Measurements from ENCODE around the gene USP13.

The USP13 gene

GRCh38 chr3:179697736-179698332, 45.0 kb downstream of the USP13 start:
- DNase-seq (ENCODE audit: low spot score) = no peak

- DNase-seq (ENCODE audit: low spot score) = no peak
Measured at GRCh38 chr3:179700716-179701115, 47.9 kb downstream of the USP13 start.

GRCh38 chr3:179701176-179701827, 48.5 kb downstream of the USP13 start:
- no peak for DNase-seq (ENCODE audit: low spot score)

GRCh38 chr3:179702271-179702947, 49.6 kb downstream of the USP13 start:
- DNase-seq (ENCODE audit: low spot score) = no peak

- DNase-seq (ENCODE audit: low spot score) = no peak
Measured at GRCh38 chr3:179703816-179704215, 51.0 kb downstream of the USP13 start.

GRCh38 chr3:179706233-179706632, 53.4 kb downstream of the USP13 start:
- DNase-seq (ENCODE audit: low spot score) = no peak

GRCh38 chr3:179710079-179710478, 57.2 kb downstream of the USP13 start:
- DNase-seq (ENCODE audit: low spot score) = no peak

GRCh38 chr3:179713643-179714090, 60.8 kb downstream of the USP13 start:
- no peak for DNase-seq (ENCODE audit: low spot score)

GRCh38 chr3:179715582-179715981, 62.7 kb downstream of the USP13 start:
- no peak for DNase-seq (ENCODE audit: low spot score)

GRCh38 chr3:179716226-179716625, 63.4 kb downstream of the USP13 start:
- no peak for DNase-seq (ENCODE audit: low spot score)

GRCh38 chr3:179716811-179717210, 64.0 kb downstream of the USP13 start:
- DNase-seq (ENCODE audit: low spot score) = no peak

- no peak for DNase-seq (ENCODE audit: low spot score)
Measured at GRCh38 chr3:179717219-179717618, 64.4 kb downstream of the USP13 start.

- no peak for DNase-seq (ENCODE audit: low spot score)
Measured at GRCh38 chr3:179719048-179719734, 66.4 kb downstream of the USP13 start.

GRCh38 chr3:179720196-179720595, 67.4 kb downstream of the USP13 start:
- no peak for DNase-seq (ENCODE audit: low spot score)

GRCh38 chr3:179723617-179724016, 70.8 kb downstream of the USP13 start:
- DNase-seq (ENCODE audit: low spot score) = no peak

GRCh38 chr3:179726075-179726699, 73.3 kb downstream of the USP13 start:
- DNase-seq (ENCODE audit: low spot score) = no peak

GRCh38 chr3:179729086-179729485, 76.2 kb downstream of the USP13 start:
- DNase-seq (ENCODE audit: low spot score) = no peak

GRCh38 chr3:179729981-179730380, 77.1 kb downstream of the USP13 start:
- no peak for DNase-seq (ENCODE audit: low spot score)

GRCh38 chr3:179730506-179730905, 77.7 kb downstream of the USP13 start:
- DNase-seq (ENCODE audit: low spot score) = no peak

GRCh38 chr3:179731544-179731943, 78.7 kb downstream of the USP13 start:
- no peak for DNase-seq (ENCODE audit: low spot score)

- DNase-seq (ENCODE audit: low spot score) = no peak
Measured at GRCh38 chr3:179732661-179733348, 80.0 kb downstream of the USP13 start.

- DNase-seq (ENCODE audit: low spot score) = no peak
Measured at GRCh38 chr3:179733797-179734196, 81.0 kb downstream of the USP13 start.

Measured in CD4-positive, alpha-beta T cell treated with Interleukin-2 at 100 ng/mL for 4 hours (primary cell).